Measurements from ENCODE around the gene SCYGR6. TPM values are rescaled to one million over a fixed set of nuclear protein-coding genes. Genes with fewer than 3 reads are reported as not detected.

Gene SCYGR6, protein sequence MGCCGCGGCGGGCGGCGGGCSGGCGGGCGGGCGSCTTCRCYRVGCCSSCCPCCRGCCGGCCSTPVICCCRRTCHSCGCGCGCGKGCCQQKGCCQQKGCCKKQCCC
- total RNA-seq: not detected in 2 replicates
- not detected for total RNA-seq (2013)
- not detected in 2 replicates for polyA plus RNA-seq
- polyA minus RNA-seq: not detected in 2 replicates

DNA sequence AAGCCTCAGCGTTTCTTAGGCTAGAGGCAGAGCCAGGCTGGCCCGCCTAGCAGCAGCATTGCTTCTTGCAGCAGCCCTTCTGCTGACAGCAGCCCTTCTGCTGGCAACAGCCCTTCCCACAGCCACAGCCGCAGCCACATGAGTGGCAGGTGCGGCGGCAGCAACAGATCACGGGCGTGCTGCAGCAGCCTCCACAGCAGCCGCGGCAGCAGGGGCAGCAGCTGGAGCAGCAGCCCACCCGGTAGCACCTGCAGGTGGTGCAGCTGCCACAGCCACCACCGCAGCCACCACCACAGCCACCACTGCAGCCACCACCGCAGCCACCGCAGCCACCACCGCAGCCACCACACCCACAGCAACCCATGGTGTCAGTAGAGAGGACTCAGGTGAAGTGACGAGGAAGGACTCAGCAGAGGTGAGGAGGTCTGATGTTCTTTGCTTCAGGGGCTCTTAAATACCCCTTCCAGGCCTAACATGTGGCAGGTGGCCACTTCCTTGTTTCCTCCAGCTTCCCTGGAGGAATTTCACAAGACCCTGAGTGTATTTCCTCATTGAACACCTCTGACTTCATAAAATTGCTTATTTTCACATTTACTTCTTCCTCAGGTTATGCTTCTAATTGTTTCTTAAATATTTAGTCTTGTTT is at the start of gene SCYGR6:
Gene SCYGR6, minus strand, starts transcription at position 364 of the 646 bp plus-strand sequence. Its CDS starts 0 bp downstream, at position 364.
- H3K27me3 Mint-ChIP-seq: peaks cover 25% of the 10 kb centered on the region
- Histone ChIP-seq H3K4me3 (ENCODE audit: control extremely low read depth in 1 of 5, extremely low read depth in 1 of 5, insufficient read depth in 1 of 5, low read depth in 2 of 5, low read length in 4 of 5) (no peak within 1 kb of the TSS), H3K27me3 (replicated peaks in 1 of 4; ENCODE audit: control extremely low read depth in 1 of 4, control insufficient read depth in 3 of 4, insufficient read depth in 4 of 4, low read length in 3 of 4) (peaks cover 0 to 3% (median 0%) of the 10 kb centered on the region in 4 experiments), H4K20me1 (ENCODE audit: control insufficient read depth, insufficient read depth, low read length, poor library complexity, severe bottlenecking) (no peaks in the 10 kb centered on the region), H3K27ac (ENCODE audit: low read length in 2 of 2) (no peak within 1 kb of the TSS), H3K9me3 (ENCODE audit: control extremely low read depth in 1 of 3, control insufficient read depth in 2 of 3, insufficient read depth in 1 of 3, low read length in 2 of 3) (no peaks in the 10 kb centered on the region), H3K36me3 (replicated peaks in 1 of 2; ENCODE audit: control extremely low read depth in 1 of 2, control insufficient read depth in 1 of 2, extremely low read depth in 1 of 2, insufficient read depth in 2 of 2, low read length in 1 of 2) (no peaks in the 10 kb centered on the region), H3K4me1 (ENCODE audit: control insufficient read depth in 2 of 2, insufficient read depth in 2 of 2, low read length in 2 of 2) (no peaks in the 10 kb centered on the region), H2AFZ (ENCODE audit: insufficient read depth, low read depth, low read length, poor library complexity, severe bottlenecking) (no peak within 1 kb of the TSS), H3K9ac (ENCODE audit: low read length) (no peak within 1 kb of the TSS), H3K79me2 (ENCODE audit: control insufficient read depth, insufficient read depth, low read length) (no peaks in the 10 kb centered on the region), H3K4me2 (replicated peaks; ENCODE audit: low read depth, low read length, poor library complexity, severe bottlenecking) (no peak within 1 kb of the TSS)
- H3K27ac Mint-ChIP-seq: no peak within 1 kb of the TSS
- WGBS (ENCODE audit: insufficient coverage): 93% methylated on average over 10 of the region's 15 CpGs
- H3K4me3 Mint-ChIP-seq: no peak within 1 kb of the TSS
- DNase-seq (no peak), ATAC-seq (ENCODE audit: low read depth) (no peak)
- no peaks in the 10 kb centered on the region for H3K9me3 Mint-ChIP-seq (ENCODE audit: insufficient read depth)
- intact Hi-C loops (cut with micrococcal nuclease): no loop called here
- H3K4me1 Mint-ChIP-seq: no peaks in the 10 kb centered on the region
- POLR2A ChIA-PET: no interaction called here
- TF ChIP-seq EZH2 (IDR thresholded peaks at IDR 0.05; ENCODE audit: borderline replicate concordance, insufficient read depth, low read depth, low read length, poor library complexity, severe bottlenecking): no peak
- TF ChIP-seq, protein P1, sequence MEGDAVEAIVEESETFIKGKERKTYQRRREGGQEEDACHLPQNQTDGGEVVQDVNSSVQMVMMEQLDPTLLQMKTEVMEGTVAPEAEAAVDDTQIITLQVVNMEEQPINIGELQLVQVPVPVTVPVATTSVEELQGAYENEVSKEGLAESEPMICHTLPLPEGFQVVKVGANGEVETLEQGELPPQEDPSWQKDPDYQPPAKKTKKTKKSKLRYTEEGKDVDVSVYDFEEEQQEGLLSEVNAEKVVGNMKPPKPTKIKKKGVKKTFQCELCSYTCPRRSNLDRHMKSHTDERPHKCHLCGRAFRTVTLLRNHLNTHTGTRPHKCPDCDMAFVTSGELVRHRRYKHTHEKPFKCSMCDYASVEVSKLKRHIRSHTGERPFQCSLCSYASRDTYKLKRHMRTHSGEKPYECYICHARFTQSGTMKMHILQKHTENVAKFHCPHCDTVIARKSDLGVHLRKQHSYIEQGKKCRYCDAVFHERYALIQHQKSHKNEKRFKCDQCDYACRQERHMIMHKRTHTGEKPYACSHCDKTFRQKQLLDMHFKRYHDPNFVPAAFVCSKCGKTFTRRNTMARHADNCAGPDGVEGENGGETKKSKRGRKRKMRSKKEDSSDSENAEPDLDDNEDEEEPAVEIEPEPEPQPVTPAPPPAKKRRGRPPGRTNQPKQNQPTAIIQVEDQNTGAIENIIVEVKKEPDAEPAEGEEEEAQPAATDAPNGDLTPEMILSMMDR (IDR thresholded peaks at IDR 0.05): no peak
- CTCF ChIA-PET: no interaction called here

DNA sequence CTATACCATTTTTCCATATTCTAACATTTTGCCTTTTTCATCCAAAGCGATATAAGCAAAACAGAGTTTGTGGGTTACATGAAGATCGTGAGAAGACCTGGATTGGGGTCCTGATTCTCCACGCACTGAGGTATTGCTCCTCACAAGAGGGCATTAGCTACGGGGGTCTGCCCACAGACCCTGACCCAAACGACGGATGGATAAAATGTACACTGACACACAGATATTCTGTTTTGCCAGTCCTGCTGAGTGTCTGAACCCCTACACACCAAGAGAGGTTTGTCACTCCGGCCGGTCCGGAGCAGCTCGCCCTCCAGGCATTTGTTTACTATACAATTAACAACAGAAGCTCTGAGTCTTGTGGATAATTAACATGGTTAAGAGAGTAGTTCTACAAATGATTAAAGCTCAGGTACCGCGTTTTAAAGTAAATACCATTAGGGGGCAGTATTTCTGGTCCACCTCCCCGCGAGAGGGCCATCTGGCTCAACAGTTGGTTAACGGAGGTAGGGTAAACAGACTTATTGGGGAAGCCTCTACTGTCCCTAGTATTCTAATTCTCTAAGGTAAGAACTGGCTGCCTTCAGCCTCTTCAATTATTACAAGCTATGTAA is 49.6 kb upstream of the SCYGR6 start:
- intact Hi-C loops (cut with micrococcal nuclease): no loop called here
- H3K4me2 ChIP-seq (replicated peaks; ENCODE audit: low read depth, low read length, poor library complexity, severe bottlenecking): no peak overlapping the region

More for the DNA sequence above, 49.6 kb upstream of the SCYGR6 start:
- Mint-ChIP-seq H3K27me3 (peaks cover 8% of the 10 kb centered on the region), H3K4me1 (no peaks in the 10 kb centered on the region), H3K27ac (no peak overlapping the region), H3K9me3 (ENCODE audit: insufficient read depth) (no peaks in the 10 kb centered on the region), H3K4me3 (no peak overlapping the region)
- Histone ChIP-seq H2AFZ (ENCODE audit: insufficient read depth, low read depth, low read length, poor library complexity, severe bottlenecking) (no peak overlapping the region), H4K20me1 (ENCODE audit: control insufficient read depth, insufficient read depth, low read length, poor library complexity, severe bottlenecking) (no peaks in the 10 kb centered on the region), H3K4me1 (ENCODE audit: control insufficient read depth in 2 of 2, insufficient read depth in 2 of 2, low read length in 2 of 2) (no peaks in the 10 kb centered on the region), H3K9me3 (ENCODE audit: control extremely low read depth in 1 of 3, control insufficient read depth in 2 of 3, insufficient read depth in 1 of 3, low read length in 2 of 3) (no peaks in the 10 kb centered on the region), H3K9ac (ENCODE audit: low read length) (no peak overlapping the region), H3K27ac (ENCODE audit: low read length in 2 of 2) (no peak overlapping the region), H3K79me2 (ENCODE audit: control insufficient read depth, insufficient read depth, low read length) (no peaks in the 10 kb centered on the region), H3K4me3 (ENCODE audit: control extremely low read depth in 1 of 5, extremely low read depth in 1 of 5, insufficient read depth in 1 of 5, low read depth in 2 of 5, low read length in 4 of 5) (no peak overlapping the region), H3K36me3 (replicated peaks in 1 of 2; ENCODE audit: control extremely low read depth in 1 of 2, control insufficient read depth in 1 of 2, extremely low read depth in 1 of 2, insufficient read depth in 2 of 2, low read length in 1 of 2) (no peaks in the 10 kb centered on the region), H3K27me3 (replicated peaks in 1 of 4; ENCODE audit: control extremely low read depth in 1 of 4, control insufficient read depth in 3 of 4, insufficient read depth in 4 of 4, low read length in 3 of 4) (no peaks in the 10 kb centered on the region)
- 79% methylated on average over 8 of the region's 15 CpGs for WGBS (ENCODE audit: insufficient coverage)
- no peak for TF ChIP-seq EZH2 (IDR thresholded peaks at IDR 0.05; ENCODE audit: borderline replicate concordance, insufficient read depth, low read depth, low read length, poor library complexity, severe bottlenecking)
- TF ChIP-seq, protein P1 (IDR thresholded peaks at IDR 0.05): no peak
- no peak for ATAC-seq (ENCODE audit: low read depth)
- DNase-seq: no peak
- ChIA-PET CTCF (interaction anchor here (1.3 to 1.5 kb wide), 2 partner anchors 9 to 116 kb away, joined by 3 to 4 read pairs; no protein-coding TSS in a partner anchor), POLR2A (no interaction called here)
